IMR-90 (cell line): ENCODE measurements around the gene TBRG4. TPM values are rescaled to one million over a fixed set of nuclear protein-coding genes. Genes with fewer than 3 reads are reported as not detected.

Source experiments
- ATAC-seq: fragments of 200-7000 bp; cut with Tn5 transposase; 2 replicates; pipeline ENCODE4 v1.9.1; 2020; ENCODE audit warnings: low read depth, mild to moderate bottlenecking, moderate library complexity
- BruUV-seq: library from RNA; stranded (reverse); fragments of 400-500 nt; replicated peaks from 2 replicates; lab custom pipeline; 2021; lab: Mats Ljungman, UMichigan
- CTCF ChIA-PET: fragments of 300-600 bp; formaldehyde crosslinking; extraction: SDS; loops from one replicate; lab custom pipeline; 2021; ENCODE audit warnings: antibody characterized with exemption; lab: Yijun Ruan, JAX
- POLR2A ChIA-PET: fragments of 300-600 bp; sonication (Branson Sonifier 250); formaldehyde crosslinking; loops from one replicate; lab custom pipeline; 2022; ENCODE audit warnings: antibody characterized with exemption; ENCODE audit not compliant: unreplicated experiment; lab: Charles Lee
- DNase-seq: peaks from one replicate; pipeline ENCODE4 v3.0.0; 2013
- H2AFZ ChIP-seq: replicated peaks from 2 replicates; pipeline ENCODE3; 2013; ENCODE audit warnings: low read length, mild to moderate bottlenecking; ENCODE audit not compliant: poor library complexity
- H2AK5ac ChIP-seq: 2 replicates; pipeline ENCODE4 v1.6.1; 2013; ENCODE audit warnings: low read depth, low read length, inconsistent platforms
- H2AK9ac ChIP-seq: replicated peaks from 2 replicates; pipeline ENCODE3; 2013; ENCODE audit warnings: mild to moderate bottlenecking, low read depth, low read length, moderate library complexity; ENCODE audit not compliant: poor library complexity
- H2BK120ac ChIP-seq: 2 replicates; pipeline ENCODE4 v1.6.1; 2013; ENCODE audit warnings: low read depth, low read length, inconsistent platforms
- H2BK15ac ChIP-seq: 3 replicates; pipeline ENCODE4 v1.6.1; 2013; ENCODE audit warnings: low read depth, low read length, inconsistent platforms
- H2BK20ac ChIP-seq: 2 replicates; pipeline ENCODE4 v1.6.1; 2013; ENCODE audit warnings: low read depth, mild to moderate bottlenecking, inconsistent platforms, low read length, moderate library complexity
- H2BK5ac ChIP-seq: 2 replicates; pipeline ENCODE4 v1.6.1; 2013; ENCODE audit warnings: mild to moderate bottlenecking, low read depth, low read length, inconsistent platforms; ENCODE audit not compliant: poor library complexity, severe bottlenecking
- H3K14ac ChIP-seq: replicated peaks from 2 replicates; pipeline ENCODE4 v1.6.1; 2013; ENCODE audit warnings: low read depth, low read length, inconsistent platforms
- H3K18ac ChIP-seq: 2 replicates; pipeline ENCODE4 v1.6.1; 2013; ENCODE audit warnings: low read depth, low read length, control low read depth
- H3K23ac ChIP-seq: 2 replicates; pipeline ENCODE4 v1.6.1; 2013; ENCODE audit warnings: low read depth, low read length, inconsistent platforms
- H3K27ac ChIP-seq: 2 replicates; pipeline ENCODE4 v1.5.1; 2013; ENCODE audit warnings: mild to moderate bottlenecking, control low read depth, low read length; ENCODE audit not compliant: insufficient read depth
- H3K27me3 ChIP-seq: 2 replicates; pipeline ENCODE4 v1.6.1; 2013; ENCODE audit warnings: low read length; ENCODE audit not compliant: control insufficient read depth, insufficient read depth
- H3K36me3 ChIP-seq: 2 replicates; pipeline ENCODE4 v1.6.1; 2013; ENCODE audit warnings: low read length, mixed read lengths; ENCODE audit not compliant: control insufficient read depth, insufficient read depth
- H3K4ac ChIP-seq: 2 replicates; pipeline ENCODE4 v1.6.1; 2013; ENCODE audit warnings: low read depth, low read length, inconsistent platforms
- H3K4me1 ChIP-seq: 2 replicates; pipeline ENCODE4 v1.6.1; 2013; ENCODE audit warnings: low read length, mixed read lengths; ENCODE audit not compliant: control insufficient read depth, insufficient read depth
- H3K4me2 ChIP-seq: 2 replicates; pipeline ENCODE4 v1.6.1; 2013; ENCODE audit warnings: low read depth, mild to moderate bottlenecking, control low read depth, low read length, moderate library complexity
- H3K4me3 ChIP-seq: 2 replicates; pipeline ENCODE4 v1.5.1; 2013; ENCODE audit warnings: low read depth, mild to moderate bottlenecking, control low read depth, low read length, moderate library complexity; ENCODE audit not compliant: insufficient read depth
- H3K56ac ChIP-seq: 2 replicates; pipeline ENCODE4 v1.6.1; 2013; ENCODE audit warnings: low read length, inconsistent platforms; ENCODE audit not compliant: insufficient read depth; ENCODE audit errors: extremely low read depth
- H3K79me1 ChIP-seq, 2 experiments: 2 replicates each; pipeline ENCODE4 v1.6.1; 2013; ENCODE audit warnings: low read length in 2 of 2, inconsistent platforms in 1 of 2, low read depth in 1 of 2
- H3K9ac ChIP-seq: 2 replicates; pipeline ENCODE4 v1.6.1; 2013; ENCODE audit warnings: low read depth, low read length, control low read depth
- H3K9me1 ChIP-seq: 2 replicates; pipeline ENCODE4 v1.6.1; 2013; ENCODE audit warnings: low read length, inconsistent platforms; ENCODE audit not compliant: insufficient read depth
- H3K9me3 ChIP-seq: 2 replicates; pipeline ENCODE4 v1.6.1; 2013; ENCODE audit warnings: low read length; ENCODE audit not compliant: control insufficient read depth, insufficient read depth
- H4K20me1 ChIP-seq: 2 replicates; pipeline ENCODE4 v1.6.1; 2013; ENCODE audit warnings: low read length, inconsistent platforms; ENCODE audit not compliant: insufficient read depth
- H4K5ac ChIP-seq: 2 replicates; pipeline ENCODE4 v1.6.1; 2013; ENCODE audit warnings: mild to moderate bottlenecking, low read depth, low read length, control low read depth
- H4K8ac ChIP-seq, 2 experiments: 2 replicates each; pipeline ENCODE4 v1.6.1; 2013; ENCODE audit warnings: low read depth in 2 of 2, low read length in 2 of 2, control low read depth in 1 of 2, inconsistent platforms in 1 of 2
- H4K91ac ChIP-seq: 2 replicates; pipeline ENCODE4 v1.6.1; 2013; ENCODE audit warnings: low read depth, low read length, inconsistent platforms; ENCODE audit not compliant: insufficient read depth
- BHLHE40 ChIP-seq: fragments of 150-350 bp; IDR thresholded peaks from 2 replicates; pipeline ENCODE4 v1.6.1; 2016; ENCODE audit warnings: mild to moderate bottlenecking, low read depth, low read length
- CHD1 ChIP-seq: IDR thresholded peaks from 2 replicates; pipeline ENCODE4 v1.6.1; 2012; ENCODE audit warnings: low read depth, low read length, improper control_type of control experiment
- CTCF ChIP-seq: conservative IDR thresholded peaks from 2 replicates; pipeline ENCODE4 v1.5.1; 2012; ENCODE audit warnings: mild to moderate bottlenecking, low read depth, low read length, improper control_type of control experiment
- ELK1 ChIP-seq: fragments of 150-350 bp; IDR thresholded peaks from 2 replicates; pipeline ENCODE4 v1.6.1; 2016; ENCODE audit warnings: low read depth, mild to moderate bottlenecking, low read length, moderate library complexity, borderline replicate concordance
- MAFK ChIP-seq: IDR thresholded peaks from 2 replicates; pipeline ENCODE4 v1.6.1; 2012; ENCODE audit warnings: low read depth, low read length, improper control_type of control experiment
- RAD21 ChIP-seq: IDR thresholded peaks from 2 replicates; pipeline ENCODE4 v1.6.1; 2012; ENCODE audit warnings: low read length, improper control_type of control experiment
- SMC3 ChIP-seq: fragments of 150-350 bp; IDR thresholded peaks from 2 replicates; pipeline ENCODE4 v1.6.1; 2016; ENCODE audit warnings: low read depth, mild to moderate bottlenecking, antibody characterized with exemption, low read length, moderate library complexity
- WGBS, 2 experiments: methylation state at CpG; one replicate each; pipeline versions ENCODE4 v1.1.5 to v1.1.7; 2013; ENCODE audit warnings: missing lambda C conversion rate in 2 of 2; ENCODE audit not compliant: insufficient read length in 1 of 2; ENCODE audit errors: extremely low coverage in 2 of 2; 5-methylcytosine and 5-hydroxymethylcytosine counted together
- dilution Hi-C: fragments of 300-500 bp; cut with HindIII; formaldehyde crosslinking; loops from one replicate; pipeline ENCODE4 v1.14.3; 2018; ENCODE audit warnings: low sequenced_read_pairs; ENCODE audit not compliant: unreplicated experiment
- in situ Hi-C: fragments of 300-500 bp; cut with MboI; formaldehyde crosslinking; loops from 3 replicates; pipeline ENCODE4 v1.14.3; 2019; ENCODE audit warnings: low sequenced_read_pairs, inconsistent platforms, mixed read lengths
- intact Hi-C: fragments of 100-400 bp; cut with micrococcal nuclease; formaldehyde crosslinking; loops from 2 replicates; pipeline ENCODE4 v1.10.0; 2022
- polyA plus RNA-seq, 3 experiments: library from polyadenylated mRNA; depleted of rRNA; stranded (reverse); fragments of >200 nt; gene quantifications; 2 replicates each; pipeline ENCODE4 v1.2.3, GENCODE V29; 2012; ENCODE audit warnings: low replicate concordance in 1 of 3
- total RNA-seq: library from RNA; depleted of rRNA; stranded (reverse); fragments of >200 nt; gene quantifications from 2 replicates; pipeline ENCODE4 v1.2.3, GENCODE V29; 2012

Gene TBRG4
- total and polyA plus RNA-seq, 2 of the 4 experiments (the other 2 are of a cell fraction), result 71.6 to 77.6 TPM

GRCh38 chr7:45055016-45055415 is 56.5 kb downstream of the TBRG4 start:
- dilution Hi-C loops, result no loop called here
- POLR2A ChIA-PET, result no interaction called here
- BruUV-seq, result no TSS peak
- H2BK15ac ChIP-seq, result no peak overlapping the region
- H3K36me3 ChIP-seq, result peaks cover 10% of the 10 kb centered on the region
- no peak overlapping the region for H3K4ac ChIP-seq
- H4K91ac ChIP-seq, result no peak overlapping the region
- H3K4me3 ChIP-seq, result no peak overlapping the region
- DNase-seq (no peak), ATAC-seq (no peak)
- H2BK120ac ChIP-seq, result no peak overlapping the region
- H3K27me3 ChIP-seq, result no peaks in the 10 kb centered on the region
- CTCF ChIA-PET, result interaction anchor here (0.6 kb wide), 1 partner anchor 16 kb away, joined by 3 read pairs; no protein-coding TSS in a partner anchor
- H4K5ac ChIP-seq, result no peak overlapping the region
- in situ Hi-C loops, result no loop called here
- TF ChIP-seq BHLHE40 (no peak), ELK1 (no peak), SMC3 (no peak), MAFK (no peak), RAD21 (no peak), CHD1 (no peak), CTCF (no peak)
- no peak overlapping the region for H3K23ac ChIP-seq
- H4K20me1 ChIP-seq, result peaks cover 19% of the 10 kb centered on the region
- peaks cover 22 to 70% of the 10 kb centered on the region in 2 experiments for H3K79me1 ChIP-seq
- H2AFZ ChIP-seq, result no peak overlapping the region
- no peak overlapping the region for H2BK5ac ChIP-seq
- H3K56ac ChIP-seq, result no peak overlapping the region
- H3K9me3 ChIP-seq, result no peaks in the 10 kb centered on the region
- no peak overlapping the region for H3K9ac ChIP-seq
- 100% methylated on average over 1 of the region's 5 CpGs; no CpG with 5 or more reads in 1 of the 2 experiments for WGBS, 2 experiments
- no peak overlapping the region for H3K14ac ChIP-seq
- peaks cover 13% of the 10 kb centered on the region for H3K9me1 ChIP-seq
- H3K4me1 ChIP-seq, result peaks cover 1% of the 10 kb centered on the region
- H3K4me2 ChIP-seq, result no peak overlapping the region
- no peak overlapping the region for H4K8ac ChIP-seq
- H2AK9ac ChIP-seq, result no peak overlapping the region
- no peak overlapping the region for H3K18ac ChIP-seq
- intact Hi-C loops, result no loop called here
- no peak overlapping the region for H2AK5ac ChIP-seq
- no peak overlapping the region for H3K27ac ChIP-seq
- no peak overlapping the region for H2BK20ac ChIP-seq
